GM13976 (cell line): ENCODE results near the gene FRMD8.

Source experiments
- DNase-seq: peaks from one replicate; pipeline ENCODE4 v3.0.0; 2012; ENCODE audit warnings: low spot score
- in situ Hi-C: fragments of 300-500 bp; cut with MboI; formaldehyde crosslinking; loops from one replicate; pipeline ENCODE4 v1.12.0; 2022; ENCODE audit warnings: low sequenced_read_pairs, mixed read lengths, inconsistent platforms; ENCODE audit not compliant: unreplicated experiment
- TF ChIP-seq, protein P1 (sequence below): IDR thresholded peaks from 2 replicates; pipeline ENCODE4 v1.5.1; 2012; ENCODE audit warnings: borderline replicate concordance, mild to moderate bottlenecking; ENCODE audit not compliant: insufficient read depth; ENCODE audit errors: extremely low read depth, missing control alignments, control extremely low read depth

The FRMD8 gene

DNA sequence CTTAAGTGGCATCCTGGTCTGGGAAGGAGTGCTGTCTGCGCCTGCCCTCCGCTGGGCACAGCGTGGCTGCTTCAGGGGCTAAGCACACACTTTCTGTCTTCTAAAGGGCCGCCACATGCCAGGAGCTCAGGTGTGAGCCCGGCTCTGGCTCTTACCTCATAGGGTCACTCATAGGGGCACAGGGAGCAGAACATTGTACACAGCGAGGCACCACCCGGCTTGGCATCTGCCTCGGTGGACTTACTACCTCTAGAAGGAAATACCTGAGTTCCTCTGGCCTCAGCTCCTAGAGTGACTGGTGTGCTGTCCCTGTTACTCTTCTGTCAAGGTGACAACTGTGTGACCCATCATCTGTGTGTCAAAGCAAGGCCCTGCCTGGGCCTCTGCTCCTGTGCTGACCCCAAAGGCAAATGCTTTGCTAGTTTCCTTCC, 49.6 kb downstream of the FRMD8 start:
- in situ Hi-C loops, result no loop called here
- TF ChIP-seq, protein P1, sequence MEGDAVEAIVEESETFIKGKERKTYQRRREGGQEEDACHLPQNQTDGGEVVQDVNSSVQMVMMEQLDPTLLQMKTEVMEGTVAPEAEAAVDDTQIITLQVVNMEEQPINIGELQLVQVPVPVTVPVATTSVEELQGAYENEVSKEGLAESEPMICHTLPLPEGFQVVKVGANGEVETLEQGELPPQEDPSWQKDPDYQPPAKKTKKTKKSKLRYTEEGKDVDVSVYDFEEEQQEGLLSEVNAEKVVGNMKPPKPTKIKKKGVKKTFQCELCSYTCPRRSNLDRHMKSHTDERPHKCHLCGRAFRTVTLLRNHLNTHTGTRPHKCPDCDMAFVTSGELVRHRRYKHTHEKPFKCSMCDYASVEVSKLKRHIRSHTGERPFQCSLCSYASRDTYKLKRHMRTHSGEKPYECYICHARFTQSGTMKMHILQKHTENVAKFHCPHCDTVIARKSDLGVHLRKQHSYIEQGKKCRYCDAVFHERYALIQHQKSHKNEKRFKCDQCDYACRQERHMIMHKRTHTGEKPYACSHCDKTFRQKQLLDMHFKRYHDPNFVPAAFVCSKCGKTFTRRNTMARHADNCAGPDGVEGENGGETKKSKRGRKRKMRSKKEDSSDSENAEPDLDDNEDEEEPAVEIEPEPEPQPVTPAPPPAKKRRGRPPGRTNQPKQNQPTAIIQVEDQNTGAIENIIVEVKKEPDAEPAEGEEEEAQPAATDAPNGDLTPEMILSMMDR, result no peak
- DNase-seq, result no peak

DNA sequence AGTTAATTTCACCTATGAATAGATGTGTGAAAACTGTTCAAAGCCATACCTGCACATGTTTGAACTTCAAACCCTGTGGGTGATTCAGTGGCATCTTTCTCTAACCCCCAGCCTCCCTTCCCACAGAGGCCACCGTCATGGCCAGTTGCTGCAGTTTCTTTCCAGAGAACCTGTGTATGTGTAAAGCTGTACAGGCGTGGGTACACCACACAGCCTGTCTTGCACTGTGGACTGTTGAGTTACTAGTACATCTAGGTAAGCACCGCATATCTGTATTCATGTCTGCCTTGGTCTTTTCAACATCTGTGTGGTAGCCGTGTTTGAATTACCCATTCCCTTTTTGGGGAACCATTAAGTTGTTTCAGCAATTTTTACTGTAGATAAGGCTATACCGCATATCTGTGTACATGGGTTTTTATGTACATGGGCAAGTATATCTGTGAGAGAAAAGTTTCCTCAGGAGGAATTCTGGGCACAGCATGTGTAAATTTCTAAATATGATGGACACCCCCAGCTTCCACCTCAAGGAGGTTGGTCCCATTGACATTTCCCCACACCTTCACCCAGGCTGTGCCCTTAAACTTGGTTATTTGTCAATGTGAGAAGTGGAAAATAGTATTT, 50.1 kb downstream of the FRMD8 start:
- TF ChIP-seq, protein P1, result no peak
- no peak for DNase-seq
- in situ Hi-C loops, result no loop called here

DNA sequence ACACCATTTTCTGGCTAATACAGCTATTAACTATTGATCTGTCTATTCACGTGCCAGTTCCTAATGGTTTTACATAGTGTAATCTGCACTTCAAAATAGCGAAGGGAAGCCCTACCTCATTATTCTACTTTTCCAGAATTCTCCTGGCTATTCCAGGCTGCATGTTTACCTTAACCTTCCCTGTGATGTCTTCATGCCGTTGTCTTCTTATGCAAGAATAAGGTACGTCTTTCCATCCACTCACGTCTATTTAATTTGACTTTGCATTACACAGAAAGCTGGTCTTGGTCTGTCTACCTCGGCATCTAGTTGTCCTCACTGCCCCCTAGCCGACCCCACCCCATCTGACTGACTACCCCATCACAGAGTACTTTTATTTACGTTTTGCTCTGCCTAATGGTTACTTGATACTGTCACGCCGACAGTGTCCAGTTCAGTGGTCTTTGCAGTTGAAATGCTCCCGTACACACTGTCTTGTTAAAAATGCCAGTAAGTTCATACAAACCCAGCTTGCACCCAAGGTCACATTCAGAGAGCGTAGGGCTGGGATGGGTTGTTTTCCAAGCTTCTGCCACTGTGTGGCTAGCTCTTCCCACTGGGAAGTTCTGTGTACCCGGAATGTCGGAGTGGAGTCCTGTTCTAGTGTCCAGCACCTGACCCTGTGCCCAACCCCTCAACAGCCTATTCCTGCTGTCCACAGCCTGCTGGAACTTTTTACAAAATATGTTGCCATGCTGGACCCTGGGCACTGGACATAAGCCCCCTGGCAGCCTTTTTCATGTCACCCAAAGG, 51.2 kb downstream of the FRMD8 start:
- no peak for DNase-seq
- TF ChIP-seq, protein P1, result no peak
- in situ Hi-C loops, result no loop called here

DNA sequence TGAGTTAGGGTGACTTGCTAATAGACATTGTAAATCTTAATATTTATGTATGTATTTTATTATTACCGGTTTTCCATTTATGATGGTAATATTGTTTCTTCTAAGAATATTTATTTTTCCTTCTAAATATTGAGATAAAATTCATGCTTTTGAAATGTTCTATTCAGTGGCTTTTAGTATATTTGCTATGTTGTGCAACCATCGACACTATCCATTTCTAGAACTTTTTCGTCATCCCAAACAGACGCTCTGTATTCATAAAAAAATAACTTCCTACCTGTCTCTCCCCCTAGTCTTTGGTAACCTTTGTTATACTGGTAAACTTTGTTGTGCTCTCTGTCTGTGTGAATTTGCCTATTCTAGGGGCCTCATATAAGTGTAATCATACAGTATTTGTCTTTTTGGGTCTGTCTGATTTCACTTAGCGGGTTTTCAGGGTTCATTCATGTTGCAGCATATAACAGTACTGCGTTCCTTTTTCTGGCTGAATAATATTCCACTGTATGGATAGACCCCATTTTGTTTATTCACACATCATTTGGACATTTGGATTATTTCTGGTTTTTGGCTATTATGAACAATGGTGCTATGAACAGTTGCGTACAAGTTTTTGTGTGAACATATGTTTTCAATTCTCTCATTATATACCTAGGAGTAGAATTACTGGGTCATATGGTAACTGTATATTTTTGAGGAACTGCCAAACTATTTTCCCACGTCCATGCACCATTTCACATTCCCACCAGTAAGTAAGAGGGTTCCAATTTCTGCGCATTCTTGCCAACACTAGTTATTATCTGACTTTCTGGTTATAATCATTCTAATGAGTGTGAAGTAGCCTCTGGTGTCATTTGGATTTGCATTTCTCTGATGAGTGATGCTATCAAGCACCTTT, 52.1 kb downstream of the FRMD8 start:
- TF ChIP-seq, protein P1, result no peak
- in situ Hi-C loops, result no loop called here
- no peak for DNase-seq

DNA sequence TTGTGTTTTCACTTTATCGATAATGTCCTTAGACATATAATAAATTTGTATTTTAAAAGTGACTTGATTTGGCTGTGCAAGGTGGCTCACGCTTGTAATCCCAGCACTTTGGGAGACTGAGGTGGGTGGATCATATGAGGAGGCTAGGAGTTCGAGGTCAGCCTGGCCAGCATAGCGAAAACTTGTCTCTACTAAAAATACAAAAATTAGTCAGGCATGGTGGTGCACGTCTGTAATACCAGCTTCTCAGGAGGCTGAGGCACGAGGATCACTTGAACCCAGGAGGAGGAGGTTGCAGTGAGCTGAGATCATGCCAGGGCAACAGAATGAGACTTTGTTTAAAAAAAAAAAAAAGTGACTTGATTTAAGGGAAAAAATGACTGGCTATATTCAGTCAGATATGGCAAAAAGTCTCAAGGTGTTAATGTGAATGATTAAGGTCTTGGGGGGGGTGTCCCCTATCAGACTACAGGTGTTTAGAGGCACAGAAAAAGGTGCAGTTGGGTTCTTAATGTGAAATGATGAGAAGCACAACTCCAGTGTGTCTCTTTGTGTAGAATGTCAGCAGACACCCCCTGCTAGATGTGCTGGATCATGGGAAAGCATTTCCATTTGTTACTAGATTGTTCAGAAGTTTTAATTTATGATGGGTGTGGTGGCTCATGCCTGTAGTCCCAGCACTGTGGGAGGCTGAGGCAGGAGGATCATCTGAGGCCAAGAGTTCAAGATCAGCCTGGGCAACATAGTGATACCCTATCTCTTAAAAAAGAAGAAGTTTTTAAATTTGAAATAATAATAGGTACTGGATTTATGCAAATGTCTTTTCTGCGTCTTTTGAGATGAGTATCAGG, 53.1 kb downstream of the FRMD8 start:
- no peak for DNase-seq
- TF ChIP-seq, protein P1, result no peak
- in situ Hi-C loops, result no loop called here
